DOHH2 (cell line): Measurements from ENCODE around the gene RPL7L1.

Source experiments
- CTCF ChIP-seq: fragments of 200-600 bp; sonication (generic); IDR thresholded peaks from one replicate; pipeline ENCODE4 v1.5.1; 2014; ENCODE audit warnings: antibody characterized with exemption, mild to moderate bottlenecking, low read depth, low read length; ENCODE audit not compliant: poor library complexity, severe bottlenecking
- EZH2phosphoT487 ChIP-seq: fragments of 200-600 bp; sonication (generic); IDR thresholded peaks from 2 replicates; pipeline ENCODE4 v1.6.1; 2017; ENCODE audit warnings: borderline replicate concordance, mild to moderate bottlenecking, antibody characterized with exemption, low read length, moderate library complexity, mixed read lengths

GRCh38 chr6:42928986-42929820, 49.8 kb downstream of the RPL7L1 start, which contains the start of gene CNPY3:
- TF ChIP-seq CTCF = no peak
- no peak for TF ChIP-seq EZH2phosphoT487
